ENCODE data around the gene GHRH. TPM values are rescaled to one million over a fixed set of nuclear protein-coding genes. Genes with fewer than 3 reads are reported as not detected.

The GHRH gene
- total RNA-seq, 6 experiments from 2014 or later: not detected

- Histone ChIP-seq H3K27ac (no peak overlapping the region), H3K9me3 (no peaks in the 10 kb centered on the region), H3K4me1 (no peaks in the 10 kb centered on the region), H3K36me3 (peaks cover 0 to 36% (median 14%) of the 10 kb centered on the region in 4 donors), H3K4me3 (no peak overlapping the region), H3K27me3 (no peaks in the 10 kb centered on the region)
- no peak for DNase-seq
- WGBS (ENCODE audit: insufficient coverage, low coverage, low lambda C conversion rate, missing lambda C conversion rate): 60% methylated on average over 4 of the region's 4 CpGs
- intact Hi-C loops (cut with DNase I): no loop called here
- TF ChIP-seq POLR2A (IDR thresholded peaks at IDR 0.05): no peak
- no peak for TF ChIP-seq CTCF (IDR thresholded peaks at IDR 0.05)
- no peak for ATAC-seq
Observed at GRCh38 chr20:37218976-37219375, 42.6 kb downstream of the GHRH start.

GRCh38 chr20:37218441-37218840 lies 43.2 kb downstream of the GHRH start:
- ATAC-seq (no peak), DNase-seq (no peak)
- Histone ChIP-seq H3K27ac (no peak overlapping the region), H3K36me3 (peaks cover 0 to 37% (median 12%) of the 10 kb centered on the region in 4 donors), H3K4me3 (no peak overlapping the region), H3K27me3 (no peaks in the 10 kb centered on the region), H3K4me1 (no peaks in the 10 kb centered on the region), H3K9me3 (no peaks in the 10 kb centered on the region)
- no peak for TF ChIP-seq POLR2A (IDR thresholded peaks at IDR 0.05)
- TF ChIP-seq CTCF (IDR thresholded peaks at IDR 0.05): no peak
- 85% methylated on average over 3 of the region's 4 CpGs for WGBS (ENCODE audit: insufficient coverage, low coverage, low lambda C conversion rate, missing lambda C conversion rate)
- intact Hi-C loops (cut with DNase I): no loop called here

- H3K4me1 ChIP-seq: no peaks in the 10 kb centered on the region
- H3K9me3 ChIP-seq: no peaks in the 10 kb centered on the region
- ATAC-seq: peak in 1 of 4 donors; percentile 47
- no peak overlapping the region for H3K27ac ChIP-seq
- 83% methylated on average over 6 of the region's 6 CpGs for WGBS (ENCODE audit: insufficient coverage, low coverage, low lambda C conversion rate, missing lambda C conversion rate)
- peaks cover 0 to 97% (median 51%) of the 10 kb centered on the region in 4 donors for H3K36me3 ChIP-seq
- DNase-seq: no peak
- TF ChIP-seq POLR2A (IDR thresholded peaks at IDR 0.05): no peak
- no peak for TF ChIP-seq CTCF (IDR thresholded peaks at IDR 0.05)
- no peak overlapping the region for H3K4me3 ChIP-seq
- no peaks in the 10 kb centered on the region for H3K27me3 ChIP-seq
- intact Hi-C loops (cut with DNase I): no loop called here
Observed at GRCh38 chr20:37209661-37210314, 51.8 kb downstream of the GHRH start.

- Histone ChIP-seq H3K9me3 (no peaks in the 10 kb centered on the region), H3K4me3 (no peak overlapping the region), H3K36me3 (peaks cover 0 to 97% (median 50%) of the 10 kb centered on the region in 4 donors), H3K4me1 (no peaks in the 10 kb centered on the region), H3K27ac (no peak overlapping the region), H3K27me3 (no peaks in the 10 kb centered on the region)
- intact Hi-C loops (cut with DNase I): no loop called here
- ATAC-seq (no peak), DNase-seq (no peak)
- TF ChIP-seq CTCF (IDR thresholded peaks at IDR 0.05): no peak
- no peak for TF ChIP-seq POLR2A (IDR thresholded peaks at IDR 0.05)
- WGBS (ENCODE audit: insufficient coverage, low coverage, low lambda C conversion rate, missing lambda C conversion rate): 87% methylated on average over 3 of the region's 3 CpGs
Observed at GRCh38 chr20:37209193-37209592, 52.4 kb downstream of the GHRH start.

Data from right lobe of liver (tissue), 6 donors.